Esophagus muscularis mucosa (tissue), 4 donors: ENCODE measurements around the gene CYLD.

Source experiments
- EP300 ChIP-seq: sonication (generic); formaldehyde crosslinking; IDR thresholded peaks from one replicate; pipeline ENCODE4 v1.6.1; 2017; ENCODE audit warnings: antibody characterized with exemption
- POLR2A ChIP-seq: fragments of 450-650 bp; IDR thresholded peaks from one replicate; pipeline ENCODE4 v1.6.1; 2017; ENCODE audit warnings: antibody characterized with exemption, moderate library complexity, mild to moderate bottlenecking, low read depth
- POLR2AphosphoS5 ChIP-seq, 2 donors: sonication (generic); formaldehyde crosslinking; IDR thresholded peaks; one replicate each; pipeline ENCODE4 v1.6.1; 2017; ENCODE audit warnings: antibody characterized with exemption in 2 of 2
- TF ChIP-seq, protein P1 (sequence below), 3 experiments: fragments of 200-600 bp in 2 of 3; fragments of 450-650 bp in 1 of 3; sonication (generic) in 2 of 3; IDR thresholded peaks; one replicate each; pipeline ENCODE4 v1.5.1; 2017 to 2019; ENCODE audit warnings: antibody characterized with exemption in 3 of 3, mild to moderate bottlenecking in 2 of 3, moderate library complexity in 1 of 3

GRCh38 chr16:50761267-50761666 is 19.4 kb downstream of the CYLD start:
- no peak for TF ChIP-seq POLR2AphosphoS5 (IDR thresholded peaks at IDR 0.05)
- TF ChIP-seq, protein P1, sequence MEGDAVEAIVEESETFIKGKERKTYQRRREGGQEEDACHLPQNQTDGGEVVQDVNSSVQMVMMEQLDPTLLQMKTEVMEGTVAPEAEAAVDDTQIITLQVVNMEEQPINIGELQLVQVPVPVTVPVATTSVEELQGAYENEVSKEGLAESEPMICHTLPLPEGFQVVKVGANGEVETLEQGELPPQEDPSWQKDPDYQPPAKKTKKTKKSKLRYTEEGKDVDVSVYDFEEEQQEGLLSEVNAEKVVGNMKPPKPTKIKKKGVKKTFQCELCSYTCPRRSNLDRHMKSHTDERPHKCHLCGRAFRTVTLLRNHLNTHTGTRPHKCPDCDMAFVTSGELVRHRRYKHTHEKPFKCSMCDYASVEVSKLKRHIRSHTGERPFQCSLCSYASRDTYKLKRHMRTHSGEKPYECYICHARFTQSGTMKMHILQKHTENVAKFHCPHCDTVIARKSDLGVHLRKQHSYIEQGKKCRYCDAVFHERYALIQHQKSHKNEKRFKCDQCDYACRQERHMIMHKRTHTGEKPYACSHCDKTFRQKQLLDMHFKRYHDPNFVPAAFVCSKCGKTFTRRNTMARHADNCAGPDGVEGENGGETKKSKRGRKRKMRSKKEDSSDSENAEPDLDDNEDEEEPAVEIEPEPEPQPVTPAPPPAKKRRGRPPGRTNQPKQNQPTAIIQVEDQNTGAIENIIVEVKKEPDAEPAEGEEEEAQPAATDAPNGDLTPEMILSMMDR (IDR thresholded peaks at IDR 0.05): no peak
- TF ChIP-seq POLR2A: no peak
- no peak for TF ChIP-seq EP300
